Measurements from ENCODE around the gene APIP.
A peak's percentile ranks its signal among the peaks of the same experiment; 100 is the strongest.
"Not testable (repeated sequence)": the region's sequence is repeated elsewhere in the genome, so short reads cannot be mapped to it uniquely, and the experiment has no call there.

APIP gene

GRCh38 chr11:34936945-34937629 is 20.9 kb upstream of the APIP start:
- Mint-ChIP-seq H3K36me3 (ENCODE audit: low read depth) (peaks cover 13% of the 10 kb centered on the region), H3K4me1 (ENCODE audit: low read depth) (peaks cover 9% of the 10 kb centered on the region), H3K27ac (no peak overlapping the region), H3K9me3 (no peaks in the 10 kb centered on the region), H3K4me3 (no peak overlapping the region), H3K27me3 (ENCODE audit: low read depth) (no peaks in the 10 kb centered on the region)

GRCh38 chr11:34929794-34930763 is 13.9 kb upstream of the APIP start:
- no peak overlapping the region for H3K4me3 Mint-ChIP-seq
- no peak overlapping the region for H3K27ac Mint-ChIP-seq
- no peaks in the 10 kb centered on the region for H3K9me3 Mint-ChIP-seq
- no peaks in the 10 kb centered on the region for H3K27me3 Mint-ChIP-seq (ENCODE audit: low read depth)
- H3K36me3 Mint-ChIP-seq (ENCODE audit: low read depth), result peaks cover 8% of the 10 kb centered on the region
- H3K4me1 Mint-ChIP-seq (ENCODE audit: low read depth), result peaks cover 5% of the 10 kb centered on the region

- Mint-ChIP-seq H3K4me1 (ENCODE audit: low read depth) (peaks cover 5% of the 10 kb centered on the region), H3K9me3 (no peaks in the 10 kb centered on the region), H3K27ac (no peak overlapping the region), H3K27me3 (ENCODE audit: low read depth) (no peaks in the 10 kb centered on the region), H3K4me3 (no peak overlapping the region), H3K36me3 (ENCODE audit: low read depth) (peaks cover 8% of the 10 kb centered on the region)
These were observed 12.9 kb upstream of the APIP start for GRCh38 chr11:34928960-34929680.

GRCh38 chr11:34928268-34928959 is 12.2 kb upstream of the APIP start:
- Mint-ChIP-seq H3K4me3 (no peak overlapping the region), H3K27ac (no peak overlapping the region), H3K36me3 (ENCODE audit: low read depth) (peaks cover 8% of the 10 kb centered on the region), H3K27me3 (ENCODE audit: low read depth) (no peaks in the 10 kb centered on the region), H3K4me1 (ENCODE audit: low read depth) (peaks cover 5% of the 10 kb centered on the region), H3K9me3 (no peaks in the 10 kb centered on the region)

GRCh38 chr11:34926831-34927132 is 10.6 kb upstream of the APIP start:
- Mint-ChIP-seq H3K9me3 (no peaks in the 10 kb centered on the region), H3K27me3 (ENCODE audit: low read depth) (no peaks in the 10 kb centered on the region), H3K27ac (no peak overlapping the region), H3K36me3 (ENCODE audit: low read depth) (peaks cover 3% of the 10 kb centered on the region), H3K4me1 (ENCODE audit: low read depth) (peaks cover 5% of the 10 kb centered on the region), H3K4me3 (no peak overlapping the region)

GRCh38 chr11:34926101-34926830 is 10.1 kb upstream of the APIP start:
- Mint-ChIP-seq H3K27me3 (ENCODE audit: low read depth) (no peaks in the 10 kb centered on the region), H3K36me3 (ENCODE audit: low read depth) (no peaks in the 10 kb centered on the region), H3K4me3 (no peak overlapping the region), H3K9me3 (no peaks in the 10 kb centered on the region), H3K27ac (no peak overlapping the region), H3K4me1 (ENCODE audit: low read depth) (peaks cover 5% of the 10 kb centered on the region)

- no peak overlapping the region for H3K27ac Mint-ChIP-seq
These were observed 8.5 kb upstream of the APIP start for GRCh38 chr11:34924714-34925113.

GRCh38 chr11:34921156-34921555 is 5.0 kb upstream of the APIP start:
- H3K36me3 Mint-ChIP-seq (ENCODE audit: low read depth), result peaks cover 2% of the 10 kb centered on the region

More at GRCh38 chr11:34924714-34925113, 8.5 kb upstream of the APIP start:
- Mint-ChIP-seq H3K36me3 (ENCODE audit: low read depth) (peaks cover 2% of the 10 kb centered on the region), H3K27me3 (ENCODE audit: low read depth) (no peaks in the 10 kb centered on the region), H3K9me3 (no peaks in the 10 kb centered on the region), H3K4me3 (no peak overlapping the region), H3K4me1 (ENCODE audit: low read depth) (peaks cover 3% of the 10 kb centered on the region)

GRCh38 chr11:34916843-34917770 is 928 bp upstream of the APIP start:
- Mint-ChIP-seq H3K4me3 (peak overlapping the region; percentile 95), H3K4me1 (ENCODE audit: low read depth) (peaks cover 25% of the 10 kb centered on the region), H3K36me3 (ENCODE audit: low read depth) (peaks cover 12% of the 10 kb centered on the region), H3K27me3 (ENCODE audit: low read depth) (no peaks in the 10 kb centered on the region), H3K27ac (peak overlapping the region; percentile 90), H3K9me3 (no peaks in the 10 kb centered on the region)

More at GRCh38 chr11:34921156-34921555, 5.0 kb upstream of the APIP start:
- no peaks in the 10 kb centered on the region for H3K27me3 Mint-ChIP-seq (ENCODE audit: low read depth)
- H3K4me3 Mint-ChIP-seq, result no peak overlapping the region
- H3K9me3 Mint-ChIP-seq, result no peaks in the 10 kb centered on the region
- H3K27ac Mint-ChIP-seq, result no peak overlapping the region
- peaks cover 14% of the 10 kb centered on the region for H3K4me1 Mint-ChIP-seq (ENCODE audit: low read depth)

GRCh38 chr11:34915136-34916014 is 804 bp downstream of the APIP start:
- Mint-ChIP-seq H3K27ac (peak overlapping the region; percentile 90), H3K4me1 (ENCODE audit: low read depth) (peaks cover 25% of the 10 kb centered on the region), H3K9me3 (no peaks in the 10 kb centered on the region), H3K36me3 (ENCODE audit: low read depth) (peaks cover 12% of the 10 kb centered on the region), H3K27me3 (ENCODE audit: low read depth) (no peaks in the 10 kb centered on the region), H3K4me3 (peak overlapping the region; percentile 95)

GRCh38 chr11:34913556-34913955 is 2.6 kb downstream of the APIP start:
- H3K27me3 Mint-ChIP-seq (ENCODE audit: low read depth); H3K9me3 Mint-ChIP-seq; H3K27ac Mint-ChIP-seq; H3K36me3 Mint-ChIP-seq (ENCODE audit: low read depth); H3K4me3 Mint-ChIP-seq: not testable (repeated sequence)
- peaks cover 25% of the 10 kb centered on the region for H3K4me1 Mint-ChIP-seq (ENCODE audit: low read depth)

- H3K9me3 Mint-ChIP-seq, result no peaks in the 10 kb centered on the region
- no peak overlapping the region for H3K27ac Mint-ChIP-seq
- H3K4me1 Mint-ChIP-seq (ENCODE audit: low read depth), result peaks cover 13% of the 10 kb centered on the region
- H3K27me3 Mint-ChIP-seq (ENCODE audit: low read depth), result no peaks in the 10 kb centered on the region
- H3K4me3 Mint-ChIP-seq, result no peak overlapping the region
- peaks cover 9% of the 10 kb centered on the region for H3K36me3 Mint-ChIP-seq (ENCODE audit: low read depth)
These were observed 4.5 kb downstream of the APIP start for GRCh38 chr11:34911676-34912075.

Data from T-helper 1 cell treated with Interleukin-12 subunit alpha and Interleukin-12 subunit beta and Interleukin-4 antibody, amounts not matched to agents 30 μg/mL and 1 μg/mL, for 36 hours (primary cell).